MM.1S (cell line): ENCODE results near the gene GOT1.

ENCODE experiments used
- DNase-seq: peaks from one replicate; pipeline ENCODE4 v3.0.0-alpha.2; 2015
- H2AFZ ChIP-seq: fragments of 300-600 bp; sonication (generic); 2 replicates; pipeline ENCODE4 v1.6.0; 2016; ENCODE audit warnings: antibody characterized with exemption, low read length
- H3F3A ChIP-seq: fragments of 300-600 bp; sonication (generic); 2 replicates; pipeline ENCODE4 v1.6.1; 2016; ENCODE audit warnings: mild to moderate bottlenecking, antibody characterized with exemption, low read length, moderate library complexity, mixed read lengths; ENCODE audit not compliant: insufficient read depth
- H3K27ac ChIP-seq: fragments of 300-600 bp; sonication (generic); 2 replicates; pipeline ENCODE4 v1.5.1; 2016; ENCODE audit warnings: mild to moderate bottlenecking, low read length
- H3K27me3 ChIP-seq: fragments of 300-600 bp; sonication (generic); replicated peaks from 2 replicates; pipeline ENCODE4 v1.6.0; 2016; ENCODE audit warnings: low read length; ENCODE audit not compliant: insufficient read depth
- H3K36me3 ChIP-seq: fragments of 300-600 bp; sonication (generic); replicated peaks from 2 replicates; pipeline ENCODE4 v1.6.1; 2016; ENCODE audit warnings: mild to moderate bottlenecking, low read length, mixed read lengths; ENCODE audit not compliant: insufficient read depth
- H3K4me1 ChIP-seq: fragments of 300-600 bp; sonication (generic); 2 replicates; pipeline ENCODE4 v1.6.1; 2016; ENCODE audit warnings: low read length, mixed read lengths
- H3K4me2 ChIP-seq: fragments of 300-600 bp; sonication (generic); 2 replicates; pipeline ENCODE4 v1.6.0; 2016; ENCODE audit warnings: low read depth, low read length
- H3K4me3 ChIP-seq: fragments of 300-600 bp; sonication (generic); 2 replicates; pipeline ENCODE4 v1.5.1; 2016; ENCODE audit warnings: low read length, mixed read lengths
- H3K79me2 ChIP-seq: fragments of 300-600 bp; sonication (generic); 2 replicates; pipeline ENCODE4 v1.6.1; 2016; ENCODE audit warnings: mixed run types, low read length, mixed read lengths
- H3K9ac ChIP-seq: fragments of 300-600 bp; sonication (generic); 2 replicates; pipeline ENCODE4 v1.6.1; 2016; ENCODE audit warnings: low read length, mixed read lengths
- H3K9me2 ChIP-seq: fragments of 300-600 bp; sonication (generic); replicated peaks from 2 replicates; pipeline ENCODE4 v1.6.1; 2016; ENCODE audit warnings: mild to moderate bottlenecking, low read length, mixed read lengths; ENCODE audit not compliant: insufficient read depth
- H3K9me3 ChIP-seq: fragments of 300-600 bp; sonication (generic); replicated peaks from 2 replicates; pipeline ENCODE4 v1.6.1; 2016; ENCODE audit warnings: mild to moderate bottlenecking, low read length, mixed read lengths; ENCODE audit not compliant: insufficient read depth
- H4K20me1 ChIP-seq: fragments of 300-600 bp; sonication (generic); 2 replicates; pipeline ENCODE4 v1.6.1; 2016; ENCODE audit warnings: mild to moderate bottlenecking, low read length, moderate library complexity, mixed read lengths; ENCODE audit not compliant: insufficient read depth
- EZH2 ChIP-seq: fragments of 300-600 bp; sonication (generic); optimal IDR thresholded peaks from 2 replicates; pipeline ENCODE3; 2017; ENCODE audit warnings: low read depth, mild to moderate bottlenecking, antibody characterized with exemption, low read length, mixed read lengths
- EZH2phosphoT487 ChIP-seq: fragments of 300-600 bp; sonication (generic); IDR thresholded peaks from 2 replicates; pipeline ENCODE4 v1.6.1; 2018; ENCODE audit warnings: antibody characterized with exemption, low read length
- TF ChIP-seq, protein P1 (sequence below): fragments of 300-600 bp; sonication (generic); IDR thresholded peaks from 2 replicates; pipeline ENCODE4 v1.5.1; 2016; ENCODE audit warnings: antibody characterized with exemption, low read length, mixed read lengths

The GOT1 gene

DNA sequence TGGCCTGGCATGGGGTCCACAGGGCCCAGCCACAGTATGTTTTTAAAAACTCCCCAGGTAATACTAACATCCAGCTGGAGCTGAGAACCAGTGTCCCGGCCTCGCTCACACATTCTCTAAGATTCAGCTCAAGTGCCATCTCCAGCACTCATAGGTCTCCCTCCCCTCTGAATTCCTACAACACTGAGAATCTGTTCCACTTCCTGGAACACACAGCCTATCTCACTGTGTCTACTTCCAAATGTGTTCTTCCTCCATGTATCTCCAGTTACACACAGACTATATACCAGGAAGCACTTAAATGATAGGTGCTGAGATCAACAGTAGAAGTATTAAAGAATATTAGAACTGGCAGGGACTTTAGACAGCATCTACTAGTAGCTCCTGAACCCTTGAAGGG lies 10.7 kb downstream of the GOT1 start:
- Histone ChIP-seq H2AFZ (no peak overlapping the region), H3K79me2 (peaks cover 69% of the 10 kb centered on the region), H3K36me3 (peaks cover 21% of the 10 kb centered on the region; the same call in 1 of the 2 replicates), H3K27ac (no peak overlapping the region), H3K9ac (no peak overlapping the region), H3K4me2 (no peak overlapping the region), H3K4me3 (no peak overlapping the region), H3K4me1 (no peaks in the 10 kb centered on the region), H3K9me3 (no peaks in the 10 kb centered on the region), H4K20me1 (no peaks in the 10 kb centered on the region), H3K27me3 (no peaks in the 10 kb centered on the region), H3F3A (no peaks in the 10 kb centered on the region), H3K9me2 (no peaks in the 10 kb centered on the region)
- TF ChIP-seq, protein P1, sequence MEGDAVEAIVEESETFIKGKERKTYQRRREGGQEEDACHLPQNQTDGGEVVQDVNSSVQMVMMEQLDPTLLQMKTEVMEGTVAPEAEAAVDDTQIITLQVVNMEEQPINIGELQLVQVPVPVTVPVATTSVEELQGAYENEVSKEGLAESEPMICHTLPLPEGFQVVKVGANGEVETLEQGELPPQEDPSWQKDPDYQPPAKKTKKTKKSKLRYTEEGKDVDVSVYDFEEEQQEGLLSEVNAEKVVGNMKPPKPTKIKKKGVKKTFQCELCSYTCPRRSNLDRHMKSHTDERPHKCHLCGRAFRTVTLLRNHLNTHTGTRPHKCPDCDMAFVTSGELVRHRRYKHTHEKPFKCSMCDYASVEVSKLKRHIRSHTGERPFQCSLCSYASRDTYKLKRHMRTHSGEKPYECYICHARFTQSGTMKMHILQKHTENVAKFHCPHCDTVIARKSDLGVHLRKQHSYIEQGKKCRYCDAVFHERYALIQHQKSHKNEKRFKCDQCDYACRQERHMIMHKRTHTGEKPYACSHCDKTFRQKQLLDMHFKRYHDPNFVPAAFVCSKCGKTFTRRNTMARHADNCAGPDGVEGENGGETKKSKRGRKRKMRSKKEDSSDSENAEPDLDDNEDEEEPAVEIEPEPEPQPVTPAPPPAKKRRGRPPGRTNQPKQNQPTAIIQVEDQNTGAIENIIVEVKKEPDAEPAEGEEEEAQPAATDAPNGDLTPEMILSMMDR = no peak
- TF ChIP-seq EZH2 (no peak), EZH2phosphoT487 (no peak)
- no peak for DNase-seq

DNA sequence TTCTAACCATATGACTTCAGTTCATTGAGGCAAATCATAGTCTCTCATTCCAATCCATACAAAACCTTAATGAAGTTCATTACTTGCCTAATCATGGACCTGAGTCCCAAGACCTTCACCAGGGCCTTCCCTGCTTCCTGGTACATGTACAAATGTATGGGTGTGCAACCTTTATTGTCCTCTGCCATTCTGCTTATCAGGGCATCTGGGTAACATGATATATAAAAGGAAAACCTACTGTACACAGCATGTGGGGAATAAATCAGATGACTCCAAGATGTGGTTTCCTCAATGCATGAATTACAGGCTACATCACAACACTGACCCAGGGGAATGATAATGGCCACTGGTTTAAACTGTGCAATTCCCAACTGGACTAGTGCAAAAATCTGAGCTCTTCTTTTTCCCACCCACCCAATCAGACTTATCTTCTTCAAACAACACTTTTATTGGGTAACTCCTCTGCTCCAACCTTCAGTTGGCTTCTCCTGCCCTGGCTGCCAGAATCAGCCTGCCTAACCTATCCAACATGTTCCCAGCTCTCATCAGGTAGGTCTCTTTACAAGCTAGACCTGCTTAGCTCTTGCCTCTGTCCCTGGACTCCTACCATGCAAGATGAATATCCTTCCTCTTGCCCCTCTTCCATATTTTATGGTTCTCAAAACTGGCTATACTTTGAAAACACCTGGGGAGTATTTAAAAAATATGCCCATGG lies 11.4 kb downstream of the GOT1 start:
- H3K4me1 ChIP-seq = no peaks in the 10 kb centered on the region
- peaks cover 63% of the 10 kb centered on the region for H3K79me2 ChIP-seq
- no peak overlapping the region for H3K9ac ChIP-seq
- H3K9me3 ChIP-seq = no peaks in the 10 kb centered on the region
- H3K9me2 ChIP-seq = no peaks in the 10 kb centered on the region
- no peaks in the 10 kb centered on the region for H3F3A ChIP-seq
- peaks cover 21% of the 10 kb centered on the region; the same call in 1 of the 2 replicates for H3K36me3 ChIP-seq
- H2AFZ ChIP-seq = no peak overlapping the region
- H3K4me3 ChIP-seq = no peak overlapping the region
- no peaks in the 10 kb centered on the region for H4K20me1 ChIP-seq
- no peaks in the 10 kb centered on the region for H3K27me3 ChIP-seq
- no peak overlapping the region for H3K4me2 ChIP-seq
- no peak for DNase-seq
- TF ChIP-seq EZH2 (no peak), EZH2phosphoT487 (no peak)
- TF ChIP-seq, protein P1 = no peak
- H3K27ac ChIP-seq = no peak overlapping the region

DNA sequence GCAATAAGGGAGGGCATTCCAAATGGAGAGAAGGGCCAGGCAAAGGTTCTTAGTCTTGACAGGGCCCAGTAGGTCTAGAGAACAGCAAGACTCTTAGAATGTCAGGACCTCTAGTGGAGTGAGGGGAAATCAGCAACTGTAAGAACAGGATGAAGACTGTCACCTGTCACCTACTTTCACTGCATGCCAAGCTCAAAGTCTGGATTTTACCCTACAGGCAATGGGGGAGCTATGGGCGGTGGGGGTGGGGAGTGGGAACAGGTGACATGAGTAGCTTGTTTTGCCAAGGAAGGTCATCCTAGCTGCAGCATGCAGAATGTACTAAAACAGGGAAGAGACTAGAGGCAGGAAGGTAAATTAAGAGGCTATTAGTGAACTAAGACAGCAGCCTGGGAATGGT lies 18.3 kb downstream of the GOT1 start:
- Histone ChIP-seq H3K27ac (no peak overlapping the region), H3K9me2 (no peaks in the 10 kb centered on the region), H3K9me3 (no peaks in the 10 kb centered on the region), H3K79me2 (peaks cover 43% of the 10 kb centered on the region), H3F3A (no peaks in the 10 kb centered on the region), H3K4me1 (no peaks in the 10 kb centered on the region), H2AFZ (no peak overlapping the region), H4K20me1 (no peaks in the 10 kb centered on the region), H3K4me3 (no peak overlapping the region), H3K36me3 (no peaks in the 10 kb centered on the region), H3K27me3 (no peaks in the 10 kb centered on the region), H3K9ac (no peak overlapping the region), H3K4me2 (no peak overlapping the region)
- no peak for TF ChIP-seq EZH2
- no peak for TF ChIP-seq EZH2phosphoT487
- TF ChIP-seq, protein P1 = no peak
- no peak for DNase-seq
